GM21360 (cell line): ENCODE measurements around the gene MYO15B.

Experiments used
- ATAC-seq: cut with Tn5 transposase; IDR thresholded peaks from one replicate; pipeline ENCODE4 v1.9.1; 2021; ENCODE audit warnings: mild to moderate bottlenecking, moderate library complexity; ENCODE audit not compliant: unreplicated experiment

MYO15B gene

DNA sequence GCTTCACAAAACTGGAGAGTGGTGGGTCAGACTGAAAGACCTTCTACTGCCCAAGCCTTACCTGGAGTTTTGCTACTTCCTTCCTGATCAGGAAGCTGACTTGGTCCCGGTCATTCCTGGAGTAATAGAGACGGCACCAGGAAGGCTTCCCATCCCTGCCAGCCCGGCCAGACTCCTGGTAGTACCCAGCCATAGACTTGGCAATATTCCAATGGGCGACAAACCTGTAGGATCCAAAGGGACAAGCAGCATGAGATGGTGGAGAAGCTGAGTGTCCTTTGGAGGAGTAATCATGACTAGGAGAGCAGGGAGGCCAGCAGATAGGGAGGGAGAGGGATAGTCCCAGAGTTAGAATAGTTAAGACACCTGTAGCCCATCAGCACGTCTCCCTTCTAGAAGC is 70.6 kb downstream of the MYO15B start:
- ATAC-seq, result no peak

GRCh38 chr17:75661531-75661930 is 73.9 kb downstream of the MYO15B start:
- no peak for ATAC-seq

DNA sequence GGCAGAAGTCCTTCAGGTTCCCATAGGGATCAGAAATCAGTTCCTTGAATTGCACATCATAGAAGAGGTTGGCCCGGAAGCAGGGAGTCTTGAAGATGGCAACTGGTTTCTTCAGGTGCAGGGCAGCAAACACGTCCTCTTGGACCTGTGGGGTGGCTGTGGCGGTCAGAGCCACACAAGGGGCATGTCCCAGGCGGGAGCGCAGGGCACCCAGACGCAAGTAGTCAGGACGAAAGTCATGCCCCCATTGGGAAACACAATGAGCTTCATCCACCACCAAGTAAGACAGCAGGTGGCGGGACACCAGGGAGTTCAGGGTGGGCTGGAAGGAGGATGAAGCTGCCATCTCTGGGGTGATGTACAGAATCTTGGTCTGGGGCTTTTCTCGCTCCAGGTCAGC is 74.9 kb downstream of the MYO15B start:
- no peak for ATAC-seq

- peak; percentile 65 for ATAC-seq
Measured at GRCh38 chr17:75664099-75664549, 76.5 kb downstream of the MYO15B start.

DNA sequence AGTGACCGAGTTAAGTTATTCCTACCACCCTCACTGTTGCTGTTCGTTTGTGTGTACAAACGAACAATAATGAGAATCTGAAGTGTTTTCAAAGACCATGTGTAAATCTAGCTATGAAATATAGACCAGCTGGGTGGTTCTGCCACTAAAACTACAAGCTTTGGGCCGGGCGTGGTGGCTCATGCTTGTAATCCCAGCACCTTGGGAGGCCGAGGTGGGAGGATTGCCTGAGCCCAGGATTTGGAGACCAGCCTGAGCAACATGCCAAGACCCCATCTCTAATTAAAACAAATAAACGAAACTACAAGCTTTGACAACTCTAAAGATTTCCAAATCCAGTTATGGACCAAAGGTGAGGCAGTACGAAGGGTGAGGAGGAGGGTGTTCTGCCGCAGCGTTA is 78.4 kb downstream of the MYO15B start:
- no peak for ATAC-seq

DNA sequence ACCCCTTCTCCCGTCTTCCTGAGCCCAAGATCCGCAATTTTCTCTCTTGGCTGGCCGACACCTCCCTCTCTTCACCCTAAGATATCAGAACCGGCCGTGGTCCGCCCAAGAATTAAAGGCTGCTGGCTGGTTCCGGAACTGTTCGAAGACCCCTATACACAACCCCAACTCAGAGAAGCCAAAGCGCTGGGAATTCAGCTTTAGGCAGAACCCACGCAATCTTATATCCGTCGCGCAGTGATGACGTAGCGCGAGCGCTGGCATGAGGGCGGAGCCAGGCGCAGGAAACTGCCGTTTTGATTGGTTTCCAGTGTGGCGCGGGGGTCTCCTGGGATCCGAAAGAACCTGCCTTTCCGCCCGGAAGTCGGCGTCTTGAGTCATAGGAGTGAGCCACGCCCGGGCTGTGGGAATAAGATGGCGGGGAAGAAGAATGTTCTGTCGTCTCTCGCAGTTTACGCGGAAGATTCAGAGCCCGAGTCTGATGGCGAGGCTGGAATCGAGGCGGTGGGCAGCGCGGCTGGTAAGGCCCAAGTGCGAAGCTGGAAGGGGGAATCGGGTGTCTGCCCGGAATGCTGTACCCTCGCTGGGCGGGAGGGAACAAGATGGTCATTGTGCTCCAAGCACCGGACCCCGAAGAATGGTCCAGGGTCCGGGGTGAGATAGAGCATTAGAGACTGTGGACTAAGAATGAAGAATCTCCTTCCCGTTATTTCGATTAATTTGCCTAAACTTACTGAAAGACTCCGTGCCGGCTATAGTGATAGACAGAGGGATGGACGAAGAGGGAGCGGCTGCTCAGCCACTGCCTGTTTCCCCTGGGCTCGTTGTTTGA is 79.6 kb downstream of the MYO15B start, which contains the start of the genes RECQL5 and SAP30BP:
RECQL5 (minus strand) TSS at position 196 of the 832 bp plus-strand sequence. CDS start 597 bp downstream, outside the sequence.
SAP30BP (plus strand) TSS at position 380 of the 832 bp plus-strand sequence; CDS start at position 415, 35 bp downstream.
- peak; percentile 63 for ATAC-seq

DNA sequence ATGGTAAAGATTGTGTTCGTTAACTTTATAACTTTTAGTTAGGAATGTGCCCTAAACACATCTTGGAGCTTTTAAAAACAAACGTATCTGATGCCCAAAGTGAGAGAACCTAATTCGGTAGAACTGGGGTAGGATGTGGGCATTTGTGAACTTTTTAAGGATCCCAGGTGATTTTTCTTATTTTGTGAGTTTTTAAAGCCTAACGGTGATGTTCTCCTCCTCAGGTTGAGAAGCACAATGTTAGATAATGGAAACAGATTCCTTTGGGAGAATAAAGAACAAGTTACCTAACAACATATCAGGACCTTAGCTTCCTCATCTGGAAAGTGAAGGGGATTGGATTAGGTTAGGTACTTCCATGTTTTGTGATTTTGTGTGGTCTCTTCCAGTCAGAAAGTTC is 80.2 kb downstream of the MYO15B start:
- no peak for ATAC-seq

GRCh38 chr17:75668489-75668888 is 80.9 kb downstream of the MYO15B start:
- no peak for ATAC-seq

GRCh38 chr17:75670868-75671267 is 83.3 kb downstream of the MYO15B start:
- no peak for ATAC-seq

DNA sequence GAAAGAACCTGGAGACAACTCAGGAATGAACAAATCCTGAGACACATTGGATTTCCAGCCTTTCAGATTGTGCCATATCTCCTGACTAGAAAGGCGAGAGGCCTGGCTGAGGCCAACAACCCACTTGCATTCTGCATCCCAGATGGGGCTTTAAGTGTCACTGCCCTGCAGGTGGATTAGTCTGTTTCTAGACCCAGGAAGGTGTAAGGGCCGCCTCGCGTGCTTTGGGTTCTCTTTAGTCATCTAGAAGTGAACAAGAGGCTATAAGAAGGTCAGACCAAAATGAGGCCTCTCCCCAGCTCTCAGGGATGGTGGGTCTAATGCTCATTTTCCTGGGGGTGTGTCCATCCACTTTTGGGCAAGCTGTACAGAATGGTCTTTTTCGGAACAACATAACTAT is 84.4 kb downstream of the MYO15B start:
- ATAC-seq, result no peak

DNA sequence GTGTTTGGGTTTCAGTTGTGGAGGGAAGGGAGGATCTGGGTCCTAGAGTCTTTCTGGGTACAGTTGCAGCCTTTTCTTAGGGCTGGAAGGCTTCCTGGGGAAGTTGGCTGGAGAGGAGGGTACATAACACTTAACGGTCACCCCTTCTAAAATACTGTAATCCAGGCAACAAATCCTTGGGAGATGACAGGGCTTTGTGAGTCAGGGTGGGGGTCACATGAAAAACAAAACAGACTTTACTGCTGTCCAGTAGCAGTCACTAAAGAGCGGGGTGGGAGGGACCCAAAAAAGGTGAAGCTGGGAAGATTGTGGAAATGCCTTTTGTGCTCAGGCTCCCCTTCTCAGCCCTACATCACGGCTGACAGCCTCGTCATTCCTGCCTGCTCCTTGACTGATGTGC is 85.9 kb downstream of the MYO15B start:
- ATAC-seq, result no peak
